Body of pancreas (tissue), 4 donors: ENCODE data around the gene NID2. TPM values are rescaled to one million over a fixed set of nuclear protein-coding genes. Genes with fewer than 3 reads are reported as not detected.

Source experiments
- ATAC-seq: fragments of 150-250 bp; one replicate; pipeline ENCODE4 v1.9.1; 2016
- DNase-seq, 4 donors: peaks; one replicate each; pipeline ENCODE4 v3.0.0-alpha.2; 2019
- H3K27ac ChIP-seq, 4 donors: fragments of 200-600 bp; sonication (generic); 1 replicate in 3 of 4; 2 replicates in 1 of 4; pipeline versions ENCODE4 v1.5.1 to v1.6.1; 2016 to 2019; ENCODE audit warnings: mild to moderate bottlenecking in 1 of 4, mixed read lengths in 1 of 4, moderate library complexity in 1 of 4
- H3K27me3 ChIP-seq, 2 donors: fragments of 200-600 bp; sonication (generic); one replicate each; pipeline ENCODE4 v1.6.0; 2016; ENCODE audit warnings: mild to moderate bottlenecking in 1 of 2
- H3K36me3 ChIP-seq, 2 donors: fragments of 200-600 bp; sonication (generic); replicated peaks in 1 of 2; 2 replicates each; pipeline ENCODE4 v1.5.1; 2016; ENCODE audit warnings: low read depth in 2 of 2; ENCODE audit not compliant: insufficient read depth in 1 of 2
- H3K4me1 ChIP-seq: fragments of 200-600 bp; sonication (generic); one replicate; pipeline ENCODE4 v1.6.0; 2016
- H3K4me3 ChIP-seq, 2 donors: fragments of 200-600 bp; sonication (generic); 1 replicate in 1 of 2; 2 replicates in 1 of 2; pipeline ENCODE4 v1.5.1; 2016 to 2019
- H3K9me3 ChIP-seq, 3 donors: fragments of 200-600 bp; sonication (generic); 1 replicate in 2 of 3; 2 replicates in 1 of 3; pipeline ENCODE4 v1.5.1; 2016
- POLR2A ChIP-seq, 3 donors: fragments of 450-650 bp; IDR thresholded peaks; one replicate each; pipeline ENCODE4 v1.6.1; 2016; ENCODE audit warnings: antibody characterized with exemption in 3 of 3, mild to moderate bottlenecking in 2 of 3
- WGBS, 2 donors: methylation state at CpG; one replicate each; pipeline ENCODE4 v1.1.5; 2017; 5-methylcytosine and 5-hydroxymethylcytosine counted together
- intact Hi-C: fragments of 100-400 bp; cut with DNase I; formaldehyde crosslinking; loops from one replicate; pipeline ENCODE4 v1.15.1; 2023
- total RNA-seq, 2 donors: library from RNA; depleted of rRNA; stranded (reverse); fragments of >200 nt; gene quantifications; one replicate each; pipeline ENCODE4 v1.1.0, GENCODE V29; 2016
- TF ChIP-seq, protein P1 (sequence below), 7 experiments: fragments of 450-650 bp in 4 of 7; fragments of 200-600 bp in 3 of 7; sonication (generic) in 3 of 7; IDR thresholded peaks; one replicate each; pipeline ENCODE4 v1.5.1; 2016 to 2019; ENCODE audit warnings: antibody characterized with exemption in 7 of 7

Gene NID2
- total RNA-seq, 2 donors from 2014 or later, result 34.6 to 37.6 TPM

DNA sequence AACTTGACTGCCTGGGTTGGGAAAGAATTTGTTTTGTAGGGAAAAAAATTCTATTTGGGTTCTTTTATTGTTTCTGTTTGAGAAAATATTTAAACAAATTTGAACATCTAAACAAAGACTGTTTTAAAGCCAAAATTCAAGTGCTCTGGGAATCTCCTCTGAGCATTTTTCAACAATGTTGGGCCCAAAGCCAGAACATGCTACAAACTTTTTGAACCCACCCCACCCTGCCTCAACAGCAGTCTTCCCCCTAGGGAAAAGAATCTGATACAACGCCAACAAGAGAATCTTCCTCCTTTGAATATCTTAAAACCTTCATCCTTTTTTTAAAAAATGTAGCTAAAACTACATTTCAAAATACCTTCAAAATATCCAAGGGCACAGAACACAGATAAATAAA, 20.4 kb upstream of the NID2 start:
- DNase-seq, result no peak
- no peak overlapping the region for H3K4me3 ChIP-seq
- 81 to 88% methylated on average over 1 of the region's 1 CpG for WGBS, 2 donors
- TF ChIP-seq, protein P1, sequence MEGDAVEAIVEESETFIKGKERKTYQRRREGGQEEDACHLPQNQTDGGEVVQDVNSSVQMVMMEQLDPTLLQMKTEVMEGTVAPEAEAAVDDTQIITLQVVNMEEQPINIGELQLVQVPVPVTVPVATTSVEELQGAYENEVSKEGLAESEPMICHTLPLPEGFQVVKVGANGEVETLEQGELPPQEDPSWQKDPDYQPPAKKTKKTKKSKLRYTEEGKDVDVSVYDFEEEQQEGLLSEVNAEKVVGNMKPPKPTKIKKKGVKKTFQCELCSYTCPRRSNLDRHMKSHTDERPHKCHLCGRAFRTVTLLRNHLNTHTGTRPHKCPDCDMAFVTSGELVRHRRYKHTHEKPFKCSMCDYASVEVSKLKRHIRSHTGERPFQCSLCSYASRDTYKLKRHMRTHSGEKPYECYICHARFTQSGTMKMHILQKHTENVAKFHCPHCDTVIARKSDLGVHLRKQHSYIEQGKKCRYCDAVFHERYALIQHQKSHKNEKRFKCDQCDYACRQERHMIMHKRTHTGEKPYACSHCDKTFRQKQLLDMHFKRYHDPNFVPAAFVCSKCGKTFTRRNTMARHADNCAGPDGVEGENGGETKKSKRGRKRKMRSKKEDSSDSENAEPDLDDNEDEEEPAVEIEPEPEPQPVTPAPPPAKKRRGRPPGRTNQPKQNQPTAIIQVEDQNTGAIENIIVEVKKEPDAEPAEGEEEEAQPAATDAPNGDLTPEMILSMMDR (IDR thresholded peaks at IDR 0.05), result no peak
- no peak for TF ChIP-seq POLR2A (IDR thresholded peaks at IDR 0.05)
- H3K36me3 ChIP-seq, result no peaks in the 10 kb centered on the region
- H3K4me1 ChIP-seq, result no peaks in the 10 kb centered on the region
- no peak for ATAC-seq
- H3K9me3 ChIP-seq, result no peaks in the 10 kb centered on the region
- intact Hi-C loops, result no loop called here
- H3K27me3 ChIP-seq, result no peaks in the 10 kb centered on the region
- H3K27ac ChIP-seq, result no peak overlapping the region

DNA sequence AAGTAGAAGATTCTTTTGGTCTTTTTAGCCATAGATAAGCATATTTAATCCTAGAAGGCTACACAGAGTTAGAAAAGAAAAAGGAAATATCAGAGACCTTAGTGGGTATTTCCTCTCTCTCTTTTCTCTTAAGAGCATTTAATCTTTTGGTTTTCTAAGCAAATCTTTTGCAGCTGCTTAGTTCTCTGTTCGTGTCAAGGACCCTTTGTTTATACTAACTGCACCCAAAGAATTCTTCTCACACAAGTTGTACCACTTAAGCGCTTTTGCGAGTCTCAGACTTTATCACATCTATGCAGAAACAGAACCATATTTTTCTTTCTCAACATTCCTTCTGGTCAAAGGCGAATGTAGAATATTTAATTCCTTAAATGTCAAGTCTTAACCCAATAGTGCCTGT, 17.9 kb upstream of the NID2 start:
- no peaks in the 10 kb centered on the region for H3K4me1 ChIP-seq
- H3K9me3 ChIP-seq, result no peaks in the 10 kb centered on the region
- no peaks in the 10 kb centered on the region for H3K36me3 ChIP-seq
- TF ChIP-seq POLR2A (IDR thresholded peaks at IDR 0.05), result no peak
- TF ChIP-seq, protein P1 (IDR thresholded peaks at IDR 0.05), result no peak
- ATAC-seq (no peak), DNase-seq (no peak)
- 25 to 29% methylated on average over 3 to 4 of the region's 4 CpGs for WGBS, 2 donors
- H3K27ac ChIP-seq, result no peak overlapping the region
- H3K27me3 ChIP-seq, result no peaks in the 10 kb centered on the region
- H3K4me3 ChIP-seq, result no peak overlapping the region
- intact Hi-C loops, result no loop called here

DNA sequence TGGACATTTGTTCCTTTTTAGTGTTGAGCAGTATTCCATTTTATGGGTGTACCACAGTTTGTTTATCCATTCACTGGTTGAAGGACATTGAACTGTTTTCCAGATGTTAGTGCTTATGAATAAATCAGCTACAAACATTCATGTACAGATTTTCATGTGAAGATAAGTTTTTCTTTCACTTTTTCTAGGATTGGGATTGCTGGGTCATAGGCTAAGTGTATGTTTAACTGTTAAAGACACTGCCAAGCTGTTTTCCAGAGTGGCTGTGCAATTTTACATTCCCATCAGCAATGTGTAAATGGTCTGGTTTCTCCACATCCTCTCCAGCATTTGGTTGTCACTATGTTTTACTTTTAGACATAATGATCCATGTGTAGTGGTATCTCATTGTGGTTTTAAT, 14.0 kb upstream of the NID2 start:
- H3K4me3 ChIP-seq, result no peak overlapping the region
- no peaks in the 10 kb centered on the region for H3K27me3 ChIP-seq
- no peaks in the 10 kb centered on the region for H3K36me3 ChIP-seq
- ATAC-seq, result no peak
- no peaks in the 10 kb centered on the region for H3K9me3 ChIP-seq
- DNase-seq, result no peak
- intact Hi-C loops, result no loop called here
- no peaks in the 10 kb centered on the region for H3K4me1 ChIP-seq
- TF ChIP-seq, protein P1 (IDR thresholded peaks at IDR 0.05), result no peak
- no peak for TF ChIP-seq POLR2A (IDR thresholded peaks at IDR 0.05)
- H3K27ac ChIP-seq, result no peak overlapping the region

DNA sequence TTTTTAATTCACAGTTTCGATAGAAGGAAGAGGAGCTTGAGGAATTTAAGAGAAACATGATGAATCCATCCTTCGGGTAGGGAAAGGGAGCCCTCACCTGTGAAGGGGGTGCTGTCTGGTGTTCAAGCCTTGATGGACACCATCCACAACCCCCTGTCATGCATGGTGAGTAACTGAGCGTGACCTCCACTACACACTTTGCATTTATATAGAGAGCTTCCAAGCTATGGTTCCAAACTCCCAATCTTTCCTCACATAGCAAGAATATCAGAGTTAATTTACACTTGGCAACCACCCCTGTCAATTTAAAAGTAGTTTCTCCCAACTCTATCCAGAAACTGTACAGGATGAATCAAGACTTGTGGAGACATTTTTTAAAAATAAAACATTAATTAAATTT, 13.1 kb upstream of the NID2 start:
- TF ChIP-seq, protein P1 (IDR thresholded peaks at IDR 0.05), result no peak
- TF ChIP-seq POLR2A (IDR thresholded peaks at IDR 0.05), result no peak
- Histone ChIP-seq H3K27ac (no peak overlapping the region), H3K9me3 (no peaks in the 10 kb centered on the region), H3K36me3 (no peaks in the 10 kb centered on the region), H3K4me1 (no peaks in the 10 kb centered on the region), H3K27me3 (no peaks in the 10 kb centered on the region), H3K4me3 (no peak overlapping the region)
- ATAC-seq (no peak), DNase-seq (no peak)
- WGBS, 2 donors, result 62 to 68% methylated on average over 3 of the region's 3 CpGs
- intact Hi-C loops, result no loop called here

DNA sequence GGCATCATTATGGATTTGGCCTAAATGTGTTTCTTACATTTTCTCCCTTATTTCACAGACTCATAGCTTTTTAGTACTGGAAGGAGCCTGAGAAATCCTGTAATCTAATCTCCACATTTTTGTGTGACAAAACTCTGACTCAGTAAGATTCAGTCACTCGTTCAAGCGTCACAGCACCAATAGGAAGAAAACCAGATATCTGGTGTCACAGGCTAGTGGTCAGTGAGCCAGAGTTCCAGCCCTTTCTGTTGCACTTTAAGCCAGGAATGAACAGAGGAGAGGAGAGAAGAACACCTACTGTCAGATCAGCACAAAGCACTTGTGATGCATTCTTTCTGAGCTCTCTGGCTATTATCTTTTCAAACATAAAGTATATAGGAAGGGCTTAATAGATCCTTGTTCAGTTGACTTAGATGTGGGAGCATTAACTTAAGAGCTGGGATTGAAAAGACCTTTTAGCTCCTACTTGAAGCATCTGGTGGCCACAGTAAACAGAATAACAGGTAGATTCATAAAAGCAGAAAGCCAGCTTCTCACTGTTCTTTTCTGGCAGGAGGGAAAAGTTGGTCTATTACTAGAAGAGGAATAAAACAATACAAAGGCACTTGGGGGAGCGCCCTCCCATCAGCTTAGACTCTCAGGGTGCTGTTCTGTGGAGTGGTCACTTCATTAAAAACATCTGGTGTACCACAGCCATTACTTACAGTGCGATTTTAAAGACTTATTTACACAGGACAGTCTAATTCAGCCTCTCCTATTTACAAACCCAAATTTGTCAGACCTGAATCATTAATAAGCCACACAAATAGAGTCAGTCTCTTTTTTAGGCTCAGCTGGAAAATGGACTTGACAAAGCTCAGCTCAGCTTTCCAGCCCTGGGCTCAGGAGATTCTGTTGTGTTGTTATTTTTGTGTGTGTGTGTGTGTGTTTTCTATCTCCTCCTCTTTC, 12.2 kb upstream of the NID2 start:
- Histone ChIP-seq H3K27me3 (no peaks in the 10 kb centered on the region), H3K36me3 (no peaks in the 10 kb centered on the region), H3K27ac (no peak overlapping the region), H3K4me1 (no peaks in the 10 kb centered on the region), H3K4me3 (no peak overlapping the region), H3K9me3 (no peaks in the 10 kb centered on the region)
- DNase-seq (no peak), ATAC-seq (peak; percentile 45)
- intact Hi-C loops, result no loop called here
- 59 to 63% methylated on average over 4 of the region's 4 CpGs for WGBS, 2 donors
- TF ChIP-seq, protein P1 (IDR thresholded peaks at IDR 0.05), result no peak
- TF ChIP-seq POLR2A (IDR thresholded peaks at IDR 0.05), result no peak
